Panc1 (cell line): ENCODE measurements around the gene DHRS4L2. TPM values are rescaled to one million over a fixed set of nuclear protein-coding genes. Genes with fewer than 3 reads are reported as not detected.
"Not testable (repeated sequence)": the region's sequence is repeated elsewhere in the genome, so short reads cannot be mapped to it uniquely, and the experiment has no call there.

ENCODE experiments used
- ATAC-seq: fragments of 200-7000 bp; cut with Tn5 transposase; 2 replicates; pipeline ENCODE4 v1.9.1; 2020; ENCODE audit warnings: mild to moderate bottlenecking, moderate library complexity
- BruUV-seq: library from RNA; stranded (reverse); fragments of 400-500 nt; replicated peaks from 2 replicates; lab custom pipeline; 2021; lab: Mats Ljungman, UMichigan
- CTCF ChIA-PET: fragments of 300-600 bp; sonication (Branson Sonifier 250); formaldehyde crosslinking; loops from one replicate; lab custom pipeline; 2022; ENCODE audit warnings: antibody characterized with exemption; lab: Charles Lee
- POLR2A ChIA-PET: fragments of 300-600 bp; sonication (Branson Sonifier 250); formaldehyde crosslinking; loops from one replicate; lab custom pipeline; 2022; ENCODE audit warnings: antibody characterized with exemption; lab: Charles Lee
- DNase-seq: peaks from one replicate; pipeline ENCODE4 v3.0.0-alpha.2; 2010; ENCODE audit warnings: low read depth, low spot score
- H3K27ac ChIP-seq: 2 replicates; pipeline ENCODE4 v1.5.1; 2011; ENCODE audit warnings: mild to moderate bottlenecking, low read length, inconsistent platforms
- H3K27me3 ChIP-seq: fragments of 200-500 bp; sonication (Bioruptor generic); 2 replicates; pipeline ENCODE4 v1.6.0; 2014; ENCODE audit warnings: low read length, inconsistent platforms; ENCODE audit not compliant: control insufficient read depth, insufficient read depth
- H3K36me3 ChIP-seq: fragments of 200-500 bp; sonication (Bioruptor generic); 2 replicates; pipeline ENCODE4 v1.5.1; 2014; ENCODE audit warnings: inconsistent platforms, mild to moderate bottlenecking, low read length, moderate library complexity; ENCODE audit not compliant: control insufficient read depth, insufficient read depth
- H3K4me1 ChIP-seq: 2 replicates; pipeline ENCODE4 v1.5.1; 2011; ENCODE audit warnings: inconsistent platforms, mild to moderate bottlenecking, low read length, moderate library complexity; ENCODE audit not compliant: control insufficient read depth, insufficient read depth
- H3K4me3 ChIP-seq, 2 experiments: 2 replicates each; pipeline ENCODE4 v1.5.1; 2011 to 2012; ENCODE audit warnings: low read depth in 2 of 2, low read length in 2 of 2, mild to moderate bottlenecking in 2 of 2, inconsistent platforms in 1 of 2, moderate library complexity in 1 of 2
- H3K9me3 ChIP-seq: fragments of 200-500 bp; sonication (Bioruptor generic); 2 replicates; pipeline ENCODE4 v1.5.1; 2014; ENCODE audit warnings: low read depth, mild to moderate bottlenecking, inconsistent platforms, low read length, moderate library complexity; ENCODE audit not compliant: control insufficient read depth, insufficient read depth
- CTCF ChIP-seq: fragments of 450-650 bp; IDR thresholded peaks from 2 replicates; pipeline ENCODE4 v1.5.1; 2017; ENCODE audit warnings: mild to moderate bottlenecking
- POLR2AphosphoS5 ChIP-seq: IDR thresholded peaks from 2 replicates; pipeline ENCODE4 v1.6.1; 2012; ENCODE audit warnings: mild to moderate bottlenecking, low read depth, low read length, moderate library complexity
- REST ChIP-seq, 2 experiments: IDR thresholded peaks; 2 replicates each; pipeline ENCODE4 v1.6.1; 2011 to 2012; ENCODE audit warnings: low read depth in 2 of 2, control low read depth in 1 of 2, low read length in 1 of 2, mild to moderate bottlenecking in 1 of 2, moderate library complexity in 1 of 2; ENCODE audit not compliant: insufficient read depth in 1 of 2
- SIN3A ChIP-seq: IDR thresholded peaks from 2 replicates; pipeline ENCODE4 v1.6.1; 2012; ENCODE audit warnings: low read depth, mild to moderate bottlenecking, low read length, moderate library complexity, borderline replicate concordance; ENCODE audit not compliant: insufficient read depth
- TCF7L2 ChIP-seq: IDR thresholded peaks from 2 replicates; pipeline ENCODE4 v1.6.1; 2011; ENCODE audit warnings: mild to moderate bottlenecking, low read depth, low read length, inconsistent platforms
- in situ Hi-C: cut with HindIII; loops from 2 replicates; pipeline ENCODE4 v1.10.0; 2016; ENCODE audit warnings: low sequenced_read_pairs, low pct_unique_long_range_greater_than_20kb
- intact Hi-C: fragments of 100-400 bp; cut with micrococcal nuclease; formaldehyde crosslinking; loops from one replicate; pipeline ENCODE4 v1.10.0; 2022; ENCODE audit not compliant: unreplicated experiment
- total RNA-seq: library from RNA; stranded (reverse); gene quantifications from one replicate; pipeline ENCODE4 v1.2.1, GENCODE V29; 2021; ENCODE audit not compliant: unreplicated experiment

DHRS4L2 gene
- total RNA-seq, 1 experiment from 2014 or later = 8.0 TPM

GRCh38 chr14:23942587-23942986, 46.1 kb upstream of the DHRS4L2 start:
- Histone ChIP-seq H3K27ac (no peak overlapping the region), H3K27me3 (no peaks in the 10 kb centered on the region), H3K4me1 (no peaks in the 10 kb centered on the region), H3K9me3 (no peaks in the 10 kb centered on the region), H3K36me3 (no peaks in the 10 kb centered on the region), H3K4me3 (no peak overlapping the region)
- in situ Hi-C loops (no loop called here), intact Hi-C loops (no loop called here)
- ChIA-PET CTCF (no interaction called here), POLR2A (no interaction called here)
- no peak for ATAC-seq
- DNase-seq = no peak
- no TSS peak for BruUV-seq
- no peak for TF ChIP-seq POLR2AphosphoS5
- TF ChIP-seq REST (IDR thresholded peaks at IDR 0.05; ENCODE audit: insufficient read depth in 1 of 2, low read depth in 2 of 2, low read length in 1 of 2) = no peak
- TF ChIP-seq SIN3A = no peak
- TF ChIP-seq CTCF = no peak
- TF ChIP-seq TCF7L2 = no peak

- intact Hi-C loops, H3K9me3 ChIP-seq, ATAC-seq, H3K27ac ChIP-seq, H3K4me1 ChIP-seq, in situ Hi-C loops, H3K27me3 ChIP-seq, BruUV-seq, H3K36me3 ChIP-seq, H3K4me3 ChIP-seq, DNase-seq: not testable (repeated sequence)
- POLR2A ChIA-PET = interaction anchor here (0.6 kb wide), 1 partner anchor 11 kb away, joined by 13 read pairs; no protein-coding TSS in a partner anchor
- CTCF ChIA-PET = interaction anchor here (0.6 kb wide), 1 partner anchor 283 kb away, joined by 5 read pairs; no protein-coding TSS in a partner anchor
Observed at GRCh38 chr14:23949069-23949468, 39.7 kb upstream of the DHRS4L2 start.

GRCh38 chr14:23950411-23951135, 38.2 kb upstream of the DHRS4L2 start:
- Histone ChIP-seq H3K36me3 (no peaks in the 10 kb centered on the region), H3K4me1 (no peaks in the 10 kb centered on the region), H3K27ac (no peak overlapping the region), H3K4me3 (no peak overlapping the region), H3K27me3 (no peaks in the 10 kb centered on the region), H3K9me3 (no peaks in the 10 kb centered on the region)
- no TSS peak for BruUV-seq
- no peak for ATAC-seq
- POLR2A ChIA-PET = no interaction called here
- CTCF ChIA-PET = no interaction called here
- TF ChIP-seq TCF7L2 = no peak
- TF ChIP-seq SIN3A = no peak
- TF ChIP-seq CTCF = no peak
- no peak for TF ChIP-seq POLR2AphosphoS5
- no peak for TF ChIP-seq REST (IDR thresholded peaks at IDR 0.05; ENCODE audit: insufficient read depth in 1 of 2, low read depth in 2 of 2, low read length in 1 of 2)
- no peak for DNase-seq
- in situ Hi-C loops (no loop called here), intact Hi-C loops (loop anchor here (5.0 kb wide), 1 partner anchor 223 kb away; no protein-coding TSS in a partner anchor)
